Epithelial cell of proximal tubule (primary cell): ENCODE measurements around the gene SPEG. TPM values are rescaled to one million over a fixed set of nuclear protein-coding genes. Genes with fewer than 3 reads are reported as not detected.

ENCODE experiments used
- DNase-seq: peaks from one replicate; pipeline ENCODE4 v3.0.0-alpha.2; 2011; ENCODE audit warnings: low read depth
- H3K4me3 ChIP-seq: 2 replicates; pipeline ENCODE4 v1.5.1; 2011; ENCODE audit warnings: low read depth, mild to moderate bottlenecking, low read length
- total RNA-seq: library from RNA; depleted of rRNA; stranded (reverse); fragments of >200 nt; gene quantifications from 2 replicates; pipeline ENCODE4 v1.2.3, GENCODE V29; 2015
- TF ChIP-seq, protein P1 (sequence below): conservative IDR thresholded peaks from 2 replicates; pipeline ENCODE4 v1.5.1; 2012; ENCODE audit warnings: low read depth, mild to moderate bottlenecking, low read length

The SPEG gene
- total RNA-seq, 1 donor from 2014 or later, result 28.3 TPM

DNA sequence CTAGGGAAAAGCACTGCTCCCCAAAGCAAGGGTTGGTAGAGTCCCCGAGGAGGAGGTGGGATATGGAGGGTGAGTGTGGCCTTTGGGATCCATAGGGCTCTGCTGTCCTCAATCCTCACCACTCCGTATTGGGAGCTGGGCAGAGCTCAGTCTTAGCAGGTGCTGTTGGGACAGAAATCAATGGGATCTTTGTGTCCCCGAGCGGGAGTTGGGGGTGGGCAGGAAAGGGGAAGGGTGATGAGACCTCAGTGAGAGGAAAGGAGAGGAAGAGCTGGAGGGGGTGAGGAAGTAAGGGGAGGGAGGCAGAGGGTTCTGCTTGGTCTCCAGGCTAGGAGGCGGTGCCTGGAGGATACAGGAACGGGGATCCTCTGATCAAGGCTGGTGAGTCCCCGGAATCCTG, 82.2 kb downstream of the SPEG start:
- TF ChIP-seq, protein P1, sequence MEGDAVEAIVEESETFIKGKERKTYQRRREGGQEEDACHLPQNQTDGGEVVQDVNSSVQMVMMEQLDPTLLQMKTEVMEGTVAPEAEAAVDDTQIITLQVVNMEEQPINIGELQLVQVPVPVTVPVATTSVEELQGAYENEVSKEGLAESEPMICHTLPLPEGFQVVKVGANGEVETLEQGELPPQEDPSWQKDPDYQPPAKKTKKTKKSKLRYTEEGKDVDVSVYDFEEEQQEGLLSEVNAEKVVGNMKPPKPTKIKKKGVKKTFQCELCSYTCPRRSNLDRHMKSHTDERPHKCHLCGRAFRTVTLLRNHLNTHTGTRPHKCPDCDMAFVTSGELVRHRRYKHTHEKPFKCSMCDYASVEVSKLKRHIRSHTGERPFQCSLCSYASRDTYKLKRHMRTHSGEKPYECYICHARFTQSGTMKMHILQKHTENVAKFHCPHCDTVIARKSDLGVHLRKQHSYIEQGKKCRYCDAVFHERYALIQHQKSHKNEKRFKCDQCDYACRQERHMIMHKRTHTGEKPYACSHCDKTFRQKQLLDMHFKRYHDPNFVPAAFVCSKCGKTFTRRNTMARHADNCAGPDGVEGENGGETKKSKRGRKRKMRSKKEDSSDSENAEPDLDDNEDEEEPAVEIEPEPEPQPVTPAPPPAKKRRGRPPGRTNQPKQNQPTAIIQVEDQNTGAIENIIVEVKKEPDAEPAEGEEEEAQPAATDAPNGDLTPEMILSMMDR, result no peak
- no peak overlapping the region for H3K4me3 ChIP-seq
- DNase-seq, result no peak

DNA sequence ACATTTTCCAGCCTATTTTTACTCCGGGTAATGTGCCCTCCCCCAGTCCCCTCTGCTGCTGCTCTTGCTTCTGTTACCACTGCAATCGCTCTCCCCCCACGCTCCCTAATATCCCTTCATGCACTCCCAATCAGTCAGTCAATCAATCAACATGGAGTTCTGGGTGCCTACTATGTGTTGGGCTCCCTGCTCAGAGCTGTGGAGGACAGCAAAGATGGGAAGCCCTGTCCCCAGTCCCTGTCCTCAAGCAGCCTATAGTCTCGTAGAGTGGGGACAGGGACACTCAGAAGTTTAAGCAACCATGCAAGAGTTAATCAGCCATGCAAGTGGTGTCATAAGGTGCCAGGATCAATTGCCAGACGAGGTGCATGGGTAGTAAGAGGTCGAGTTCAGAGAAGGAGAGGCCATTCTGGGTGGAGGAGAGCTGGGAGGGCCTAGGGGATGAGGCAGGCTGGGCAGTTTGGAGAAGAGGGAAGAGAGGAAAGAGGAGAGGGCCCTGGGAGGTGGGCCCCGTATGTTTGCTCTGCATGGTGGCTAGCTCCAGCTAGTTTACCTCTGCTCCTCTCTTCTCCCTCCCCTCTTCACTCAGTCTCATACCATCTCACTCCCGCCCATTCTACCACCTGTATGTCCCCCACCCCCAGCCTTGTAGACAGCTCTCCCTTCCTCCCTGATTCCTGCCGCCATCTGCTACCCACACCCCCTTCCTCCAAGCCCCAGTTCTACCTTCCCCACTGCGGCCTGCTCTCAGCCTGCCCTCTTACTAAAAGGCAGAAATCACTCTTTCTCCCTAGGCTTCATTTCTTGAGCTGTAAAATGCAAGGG, 83.5 kb downstream of the SPEG start:
- no peak for DNase-seq
- TF ChIP-seq, protein P1, result no peak
- no peak overlapping the region for H3K4me3 ChIP-seq

DNA sequence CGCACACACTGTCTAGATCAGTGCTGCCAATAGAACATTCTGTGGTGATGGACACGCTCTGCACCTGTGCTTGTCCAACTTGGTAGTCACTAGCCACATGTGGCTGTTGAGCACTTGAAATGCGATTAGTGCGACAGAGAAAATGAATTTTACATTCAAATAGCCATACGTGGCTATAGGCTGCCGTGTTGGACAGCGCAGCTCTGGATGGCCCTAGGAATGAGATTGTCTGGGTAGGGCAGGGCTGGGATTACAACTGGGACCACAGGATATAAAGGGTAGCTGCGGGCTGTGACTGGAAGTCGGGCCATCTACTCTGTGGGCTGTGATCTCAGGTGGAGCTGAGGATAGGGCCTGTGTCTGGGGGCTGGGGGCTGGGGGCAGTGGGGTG, 84.9 kb downstream of the SPEG start:
- no peak overlapping the region for H3K4me3 ChIP-seq
- TF ChIP-seq, protein P1, result no peak
- no peak for DNase-seq

DNA sequence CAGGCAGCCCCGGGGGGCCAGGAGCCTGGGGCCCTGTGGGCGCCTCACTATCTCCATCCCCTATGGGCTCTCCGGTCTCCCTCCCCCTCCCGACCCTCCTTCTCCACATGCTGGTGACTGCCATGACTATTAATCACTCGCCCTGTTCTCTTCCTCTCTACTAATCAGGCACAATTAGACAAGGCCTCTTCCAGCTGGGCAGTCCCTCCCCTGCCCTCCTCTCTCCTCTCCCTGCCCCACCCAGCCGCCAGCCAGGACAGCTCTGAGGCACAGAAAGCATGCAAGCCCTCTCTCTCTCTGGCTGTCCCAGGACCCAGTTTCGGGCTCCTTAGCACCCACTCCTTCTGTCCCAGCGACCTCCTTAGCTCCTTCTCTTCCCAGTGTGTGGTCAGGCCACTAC, 85.4 kb downstream of the SPEG start:
- TF ChIP-seq, protein P1, result no peak
- no peak overlapping the region for H3K4me3 ChIP-seq
- DNase-seq, result no peak

DNA sequence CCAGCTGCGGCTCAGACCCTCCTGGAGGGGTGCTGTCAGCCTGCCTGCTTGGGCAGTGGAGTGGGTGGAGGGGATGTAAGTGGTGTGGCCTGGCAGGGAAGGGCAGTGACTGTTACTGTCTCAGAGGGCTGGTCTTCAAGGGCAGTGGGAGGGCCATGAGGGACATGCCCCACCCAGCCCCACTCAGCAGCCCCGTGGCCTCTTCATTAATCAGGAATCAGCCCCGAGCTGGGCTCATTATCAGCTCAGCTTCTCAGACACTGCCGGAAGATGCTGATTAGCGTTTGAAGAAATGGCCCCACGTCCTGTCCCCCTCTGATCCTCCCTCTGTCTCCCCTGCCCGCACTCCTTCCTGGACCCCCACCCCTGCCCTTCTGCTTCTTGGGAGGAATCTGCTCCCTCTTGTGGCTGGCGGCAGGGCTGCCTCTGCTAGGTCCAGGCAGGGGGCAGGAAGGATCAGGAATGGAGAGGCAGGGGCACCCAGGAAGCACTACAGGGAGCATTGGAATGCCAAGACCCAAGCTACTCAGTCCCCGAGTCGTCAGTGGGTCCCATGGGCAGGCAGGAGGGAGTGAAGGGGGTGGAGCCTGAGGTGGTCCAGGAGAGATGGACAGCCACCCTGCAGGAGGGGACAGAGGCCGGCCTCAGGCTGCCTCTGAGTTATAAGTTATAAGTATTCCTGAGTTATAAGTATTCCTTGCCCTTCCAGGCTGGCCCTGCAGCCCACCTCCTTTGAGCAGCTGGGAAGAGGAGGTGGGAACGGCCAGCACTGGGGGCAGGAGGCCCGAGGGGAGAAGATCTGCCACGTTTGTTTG, 86.6 kb downstream of the SPEG start:
- no peak overlapping the region for H3K4me3 ChIP-seq
- TF ChIP-seq, protein P1, result peak; percentile 73
- no peak for DNase-seq

DNA sequence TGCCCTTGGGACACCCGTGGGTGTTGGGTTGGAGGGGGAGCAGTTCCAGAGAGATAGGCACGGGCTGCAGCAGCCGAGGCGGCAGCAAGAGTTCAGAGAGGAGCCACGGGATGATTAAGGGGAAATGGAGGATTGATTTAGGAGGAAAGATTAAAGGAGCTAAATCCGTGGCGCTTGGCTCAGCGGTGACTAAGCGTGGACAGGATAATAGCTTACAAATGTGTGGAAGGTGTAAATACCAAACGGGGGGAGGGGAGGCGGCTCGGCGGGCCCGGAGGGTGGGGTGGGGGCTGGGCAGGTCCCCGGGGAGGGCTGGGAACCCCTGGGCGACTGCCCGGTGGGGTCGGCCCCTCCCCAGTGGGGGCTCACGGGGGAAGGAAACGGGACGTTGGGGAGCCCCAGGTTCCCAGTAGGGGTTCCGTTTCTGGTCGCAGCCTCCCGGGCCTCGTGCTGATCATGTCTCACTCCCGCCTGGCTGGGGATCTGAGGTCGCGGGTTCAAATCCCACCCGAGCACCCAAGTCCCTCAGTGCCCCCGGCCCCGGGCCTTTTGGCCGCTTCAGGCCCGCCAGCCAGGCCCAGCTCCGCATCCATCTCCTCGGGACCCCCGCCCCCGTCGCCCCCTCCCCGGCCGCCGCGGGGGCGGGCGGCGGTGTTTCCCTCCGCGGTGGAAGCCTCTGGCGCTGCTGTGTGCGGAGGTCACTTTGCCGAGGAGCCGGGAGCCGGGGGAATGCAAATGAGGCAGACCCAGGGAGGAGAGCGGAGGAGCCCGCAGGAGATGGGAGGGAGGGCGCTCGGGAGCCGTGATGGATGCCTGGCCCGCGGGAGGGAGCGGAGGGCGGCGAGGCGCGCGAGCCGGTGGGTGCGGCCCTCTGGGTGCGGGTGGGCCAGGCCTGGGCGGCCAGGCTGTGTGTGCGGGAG, 87.7 kb downstream of the SPEG start:
- TF ChIP-seq, protein P1, result no peak
- peak overlapping the region; percentile 40 for H3K4me3 ChIP-seq
- no peak for DNase-seq
